HL-60/S4 (cell line): ENCODE results near the gene SLAMF6.
"Not testable (repeated sequence)": the region's sequence is repeated elsewhere in the genome, so short reads cannot be mapped to it uniquely, and the experiment has no call there.

Experiments
- in situ Hi-C: fragments of 300-500 bp; cut with MboI; formaldehyde crosslinking; loops from 2 replicates; pipeline ENCODE4 v1.14.3; 2022; ENCODE audit warnings: low sequenced_read_pairs

The SLAMF6 gene

DNA sequence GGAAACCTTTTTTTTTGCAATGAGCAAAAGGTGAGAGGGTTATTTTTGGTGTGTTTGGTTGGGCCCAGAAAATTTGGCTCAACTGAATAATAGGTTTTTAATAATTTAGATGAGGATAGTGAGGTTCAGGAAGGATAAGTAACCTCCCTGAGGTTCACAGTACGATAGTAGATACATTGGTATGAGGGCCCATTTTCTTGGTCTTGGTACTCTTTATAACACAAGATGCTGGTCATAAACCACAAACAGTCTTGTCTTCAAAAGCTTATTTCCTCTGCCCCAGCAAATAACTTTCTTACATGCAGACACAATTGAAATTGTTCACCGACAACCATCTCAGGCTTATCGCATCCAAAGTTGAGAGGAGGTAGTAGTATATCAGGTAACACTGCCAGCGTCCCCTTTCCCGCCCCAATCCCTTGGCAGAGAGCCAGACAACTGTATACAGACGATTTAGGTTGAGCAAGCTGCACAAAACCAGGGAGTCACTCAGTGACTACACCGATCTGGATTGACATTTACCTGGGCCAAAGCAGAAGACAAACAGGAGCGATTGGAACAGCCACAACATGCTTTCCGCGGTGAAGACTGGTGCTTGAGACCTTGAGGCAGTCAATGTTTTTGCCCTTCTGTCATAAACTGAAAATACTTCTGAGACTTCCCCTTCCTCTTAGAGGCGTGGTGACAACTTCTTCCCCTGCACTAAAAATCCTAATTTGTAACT lies at the start of gene SLAMF6:
SLAMF6 (minus strand) TSS at position 634 of the 724 bp plus-strand sequence; CDS start at position 571, 63 bp downstream.
- in situ Hi-C loops = no loop called here

DNA sequence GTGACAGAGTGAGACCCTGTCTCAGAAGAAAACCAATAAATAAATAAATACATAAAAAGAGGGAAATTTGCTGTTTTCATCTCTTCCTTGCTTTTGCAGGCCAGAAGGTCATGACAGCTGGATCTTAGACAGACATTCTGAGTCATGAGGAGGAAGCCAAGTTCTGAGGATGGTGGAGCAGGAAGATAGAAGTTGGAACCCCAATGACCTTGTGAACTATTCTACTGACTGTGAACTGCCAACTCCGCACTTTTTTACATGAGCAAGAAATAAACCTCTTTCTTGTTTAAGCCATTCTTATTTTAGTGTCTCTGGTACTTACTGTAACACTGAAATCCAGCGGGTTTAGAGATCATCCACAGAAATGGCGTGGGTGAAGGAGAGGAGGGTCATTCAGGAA lies 47.8 kb upstream of the SLAMF6 start:
- in situ Hi-C loops = no loop called here

DNA sequence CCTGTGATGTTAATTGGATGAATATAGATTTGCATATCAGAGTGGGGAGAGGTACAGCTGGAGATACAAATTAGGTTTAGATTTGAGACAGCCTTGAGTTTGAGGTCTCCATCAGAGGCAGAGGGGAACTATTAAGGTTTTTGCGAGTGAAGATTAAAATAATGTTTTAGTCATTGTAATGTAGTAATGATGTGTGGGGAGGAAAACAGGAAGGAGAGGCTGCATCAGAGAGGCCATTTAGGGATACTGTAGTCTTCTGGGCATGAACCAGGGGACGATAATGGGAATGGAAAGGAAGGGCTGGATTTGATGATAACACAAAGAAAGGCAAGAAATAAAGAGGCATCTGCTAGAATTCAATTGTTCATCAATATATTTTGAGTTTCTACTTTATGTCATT lies 46.8 kb upstream of the SLAMF6 start:
- in situ Hi-C loops = no loop called here

DNA sequence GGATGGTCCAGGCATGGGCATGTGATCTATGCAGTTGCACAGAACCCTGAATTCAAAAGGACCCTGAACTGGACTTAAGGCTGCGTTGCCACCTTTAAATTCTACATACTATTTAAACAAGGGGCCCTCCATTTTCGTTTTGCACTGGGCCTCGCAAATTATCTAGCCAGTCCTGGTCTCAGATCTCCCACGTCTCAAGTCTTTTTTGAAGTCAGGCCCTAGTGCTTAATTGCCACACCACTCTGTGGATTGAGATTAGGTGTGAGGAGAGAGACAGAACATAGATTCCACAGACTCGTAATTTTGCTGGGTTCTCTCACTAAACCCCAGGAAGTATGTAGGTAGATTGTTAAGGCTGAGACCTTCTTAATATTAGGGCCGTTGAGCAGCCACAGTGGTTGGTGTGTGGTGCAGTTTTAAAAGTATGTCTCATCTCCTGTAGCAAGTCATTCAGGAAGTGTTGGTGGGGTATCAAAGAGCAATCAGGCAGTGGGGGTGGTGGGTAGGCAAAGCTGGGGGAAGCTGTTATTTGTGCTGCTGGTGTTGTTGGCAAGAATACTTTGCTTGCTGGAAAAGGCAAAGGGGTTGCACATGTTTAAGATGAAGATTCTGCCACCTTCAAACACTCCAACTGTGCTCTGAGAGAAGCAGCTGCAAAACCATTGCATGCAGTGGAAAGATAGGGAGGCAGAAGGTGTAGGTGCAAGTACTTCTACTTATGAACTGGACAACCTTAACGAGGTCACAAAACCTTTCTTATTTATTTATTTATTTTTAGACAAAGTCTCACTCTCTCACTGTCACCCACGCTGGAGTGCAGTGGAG lies 45.0 kb upstream of the SLAMF6 start:
- in situ Hi-C loops = no loop called here

DNA sequence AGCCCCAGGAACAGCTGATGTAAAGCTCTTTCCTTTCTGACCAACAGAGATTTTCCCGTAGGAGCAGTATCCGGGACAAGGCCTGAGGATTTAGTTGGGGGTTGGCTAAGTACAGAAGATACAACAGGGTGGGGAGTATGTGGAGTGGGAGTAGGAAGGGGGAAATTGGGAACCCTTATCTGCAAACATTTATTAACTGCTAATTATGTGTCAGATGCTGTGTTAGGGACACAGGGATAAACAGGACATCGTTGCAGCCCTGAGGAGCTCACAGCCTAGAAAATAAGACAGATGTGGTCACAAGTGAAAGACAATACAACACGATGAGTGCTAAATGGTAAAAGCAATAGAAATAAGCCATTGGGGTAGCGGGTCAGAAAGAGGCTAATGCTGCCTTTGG lies 44.3 kb upstream of the SLAMF6 start:
- in situ Hi-C loops = no loop called here

DNA sequence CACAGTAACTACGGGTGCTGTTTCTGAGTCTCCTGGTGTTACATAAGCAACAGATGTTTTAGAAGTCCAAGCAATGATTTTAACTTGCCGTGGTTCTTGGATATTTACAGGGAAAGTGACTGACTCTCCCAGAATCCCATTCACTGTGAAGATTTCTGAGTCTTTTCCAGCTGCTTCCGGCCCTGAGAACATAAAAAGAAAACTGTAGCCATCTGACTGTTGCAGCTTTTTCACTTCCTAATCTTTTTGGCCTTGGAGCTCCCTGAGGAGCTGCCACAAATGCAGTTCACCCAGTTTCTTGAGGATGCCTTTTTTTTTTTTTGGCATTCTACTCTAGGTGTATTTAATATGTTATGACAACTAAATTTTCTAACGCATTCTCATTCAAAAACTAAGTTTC lies 42.5 kb upstream of the SLAMF6 start:
- in situ Hi-C loops = no loop called here

DNA sequence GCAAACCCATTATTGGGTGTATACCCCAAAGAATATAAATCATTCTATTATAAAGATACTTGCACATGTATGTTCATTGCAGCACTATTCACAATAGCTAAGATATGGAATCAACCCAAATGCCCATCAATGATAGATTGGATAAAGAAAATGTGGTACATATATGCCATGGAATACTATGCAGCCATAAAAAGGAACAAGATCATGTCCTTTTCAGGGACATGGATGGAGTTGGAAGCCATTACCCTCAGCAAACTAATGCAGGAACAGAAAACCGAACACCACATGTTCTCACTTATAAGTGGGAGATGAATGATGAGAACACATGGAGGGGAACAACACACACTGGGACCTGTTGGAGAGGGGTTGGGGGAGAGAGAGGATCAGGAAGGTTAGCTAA lies 40.2 kb upstream of the SLAMF6 start:
- in situ Hi-C loops = not testable (repeated sequence)

DNA sequence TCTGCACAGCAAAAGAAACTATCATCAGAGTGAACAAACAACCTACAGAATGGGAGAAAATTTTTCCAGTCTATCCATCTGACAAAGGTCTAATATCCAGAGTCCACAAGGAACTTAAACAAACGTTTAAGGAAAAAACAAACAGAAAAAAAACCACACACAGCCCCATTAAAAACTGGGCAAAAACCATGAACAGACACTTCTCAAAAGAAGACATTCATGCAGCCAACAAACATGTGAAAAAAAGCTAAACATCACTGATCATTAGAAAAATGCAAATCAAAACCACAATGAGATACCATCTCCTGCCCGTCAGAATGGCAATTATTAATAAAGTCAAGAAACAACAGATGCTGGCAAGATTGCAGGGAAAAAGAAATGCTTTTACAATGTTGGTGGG lies 39.7 kb upstream of the SLAMF6 start:
- in situ Hi-C loops = not testable (repeated sequence)

DNA sequence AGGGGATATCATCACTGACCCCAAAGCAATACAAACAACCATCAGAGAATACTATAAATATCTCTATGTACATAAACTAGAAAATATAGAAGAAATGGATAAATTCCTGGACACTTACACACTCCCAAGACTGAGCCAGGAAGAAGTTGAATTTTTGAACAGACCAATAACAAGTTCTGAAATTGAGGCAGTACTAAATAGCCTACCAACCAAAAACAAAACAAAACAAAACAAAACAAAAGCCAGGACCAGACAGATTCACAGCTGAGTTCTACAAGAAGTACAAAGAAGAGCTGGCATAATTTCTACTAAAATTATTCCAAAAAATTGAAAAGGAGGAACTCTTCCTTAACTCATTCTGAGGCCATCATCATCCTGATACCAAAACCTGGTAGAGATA lies 37.8 kb upstream of the SLAMF6 start:
- in situ Hi-C loops = no loop called here

DNA sequence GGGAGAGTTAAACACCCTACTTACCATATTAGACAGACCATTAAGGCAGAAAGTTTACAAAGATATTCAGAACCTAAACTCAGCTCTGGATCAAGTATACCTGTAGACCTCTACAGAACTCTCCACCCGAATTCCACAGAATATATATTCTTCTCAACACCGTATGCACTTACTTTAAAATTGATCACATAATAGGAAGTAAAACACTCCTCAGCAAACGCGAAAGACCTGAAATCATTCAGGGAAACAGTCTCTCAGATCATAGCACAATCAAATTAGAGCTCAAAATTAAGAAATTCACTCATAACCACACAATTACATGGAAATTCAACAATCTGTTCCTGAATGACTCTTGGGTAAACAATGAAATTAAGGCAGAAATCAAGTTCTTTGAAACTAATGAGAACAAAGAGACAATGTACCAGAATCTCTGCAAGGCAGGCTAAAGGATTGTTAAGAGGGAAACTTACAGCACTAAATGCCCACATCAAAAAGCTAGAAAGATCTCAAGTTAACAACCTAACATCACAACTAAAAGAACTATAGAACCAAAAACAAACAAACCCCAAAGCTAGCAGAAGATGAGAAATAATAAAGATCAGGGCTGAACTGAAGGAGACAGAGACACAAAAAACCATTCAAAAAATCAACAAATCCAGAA lies 37.1 kb upstream of the SLAMF6 start:
- in situ Hi-C loops = no loop called here

DNA sequence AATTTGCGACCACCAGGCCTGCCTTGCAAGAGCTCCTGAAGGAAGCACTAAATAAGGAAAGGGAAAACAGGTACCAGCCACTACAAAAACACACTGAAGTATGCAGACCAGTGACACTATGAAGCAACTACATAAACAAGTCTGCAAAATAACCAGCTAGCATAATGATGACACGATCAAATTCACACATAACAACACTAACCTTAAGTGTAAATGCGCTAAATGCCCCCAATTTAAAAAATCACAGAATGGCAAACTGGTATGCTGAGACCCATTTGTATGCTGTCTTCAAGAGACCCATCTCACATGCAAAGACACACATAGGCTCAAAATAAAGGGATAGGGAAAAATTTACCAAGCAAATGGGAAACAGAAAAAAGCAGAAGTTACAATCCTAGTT lies 36.4 kb upstream of the SLAMF6 start:
- in situ Hi-C loops = not testable (repeated sequence)

DNA sequence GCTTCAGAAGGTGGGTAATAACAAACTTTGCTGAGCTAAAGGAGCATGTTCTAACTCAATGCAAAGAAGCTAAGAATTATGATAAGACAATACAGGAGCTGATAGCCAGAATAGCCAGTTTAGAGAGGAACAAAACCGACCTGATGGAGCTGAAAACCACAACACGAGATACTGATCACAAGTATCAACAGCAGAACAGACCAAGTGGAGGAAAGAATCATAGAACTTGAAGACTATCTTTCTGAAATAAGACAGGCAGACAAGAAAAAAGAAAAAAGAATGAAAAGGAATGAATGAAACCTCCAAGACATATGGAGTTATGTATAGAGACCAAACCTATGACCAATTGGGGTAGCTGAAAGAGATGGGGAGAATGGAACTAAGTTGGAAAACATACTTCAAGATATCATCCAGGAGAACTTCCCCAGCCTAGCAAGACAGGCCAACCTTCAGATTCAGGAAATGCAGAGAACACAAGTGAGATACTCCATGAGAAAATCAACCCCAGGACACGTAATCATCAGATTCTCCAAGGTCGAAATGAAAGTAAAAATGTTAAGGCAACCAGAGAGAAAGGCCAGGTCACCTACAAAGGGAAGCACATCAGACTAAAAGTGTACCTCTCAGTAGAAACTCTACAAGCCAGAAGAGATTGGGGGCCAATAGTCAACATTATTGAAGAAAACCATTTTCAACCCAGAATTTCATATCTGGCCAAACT lies 35.8 kb upstream of the SLAMF6 start:
- in situ Hi-C loops = no loop called here

DNA sequence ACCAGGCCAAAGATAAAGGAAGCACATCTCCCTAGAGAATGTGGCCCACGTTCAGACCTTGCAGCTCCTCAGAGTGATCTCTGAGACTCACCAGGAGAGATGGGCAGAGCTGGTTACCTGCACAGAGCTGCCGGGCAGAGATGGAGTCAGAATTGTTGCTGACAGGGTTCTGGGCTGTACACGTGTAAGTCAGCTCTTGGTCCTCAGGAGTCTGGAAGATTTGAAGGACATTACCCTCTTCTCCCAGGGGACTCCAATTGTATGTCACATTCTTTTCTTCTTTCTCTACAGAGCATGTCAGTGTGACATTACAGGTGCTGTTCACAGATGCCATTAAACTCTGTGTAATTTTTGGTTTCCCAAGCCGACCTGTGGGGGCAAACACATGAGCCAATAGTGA lies 30.7 kb upstream of the SLAMF6 start:
- in situ Hi-C loops = no loop called here

DNA sequence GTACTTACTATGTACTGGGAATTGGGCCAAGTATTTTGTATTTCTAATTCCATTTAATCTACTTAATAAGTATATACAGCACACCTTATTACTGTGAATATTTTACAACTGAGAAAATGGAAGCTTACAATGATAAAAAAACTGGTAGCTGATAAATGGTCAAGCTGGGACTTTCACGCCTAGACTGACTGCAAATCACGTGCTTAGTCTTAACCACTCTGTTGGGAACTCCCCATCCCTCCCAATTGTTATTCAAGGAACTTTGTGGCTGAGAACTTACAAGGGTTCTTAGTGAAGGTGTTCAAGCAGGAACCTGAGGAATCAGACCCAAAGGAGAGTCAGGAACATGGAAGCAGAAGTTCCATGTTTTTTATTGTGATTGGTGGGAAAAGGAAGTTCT lies 29.4 kb upstream of the SLAMF6 start:
- in situ Hi-C loops = no loop called here

DNA sequence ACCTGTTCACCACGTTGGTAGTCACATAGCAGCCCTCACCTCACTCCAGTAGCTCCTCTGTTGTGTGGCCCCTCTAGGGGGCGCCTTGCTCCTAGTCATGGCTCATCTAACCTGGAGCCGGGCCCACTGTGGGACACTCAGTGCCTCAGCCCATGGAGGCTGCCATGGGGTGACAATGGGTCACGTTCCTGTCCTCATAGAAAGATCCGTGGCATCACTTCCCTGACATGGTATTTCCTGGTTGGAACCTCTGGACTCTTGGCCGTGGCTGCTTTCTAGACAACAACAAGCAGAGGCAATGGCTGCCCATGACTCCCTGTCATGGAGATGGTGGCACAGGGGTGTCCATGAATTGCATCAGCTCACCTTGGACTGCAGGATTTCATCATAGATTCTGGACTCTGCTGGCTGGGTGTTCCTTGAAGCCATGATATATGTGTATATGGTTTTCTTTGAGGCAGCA lies 27.5 kb upstream of the SLAMF6 start:
- in situ Hi-C loops = no loop called here

DNA sequence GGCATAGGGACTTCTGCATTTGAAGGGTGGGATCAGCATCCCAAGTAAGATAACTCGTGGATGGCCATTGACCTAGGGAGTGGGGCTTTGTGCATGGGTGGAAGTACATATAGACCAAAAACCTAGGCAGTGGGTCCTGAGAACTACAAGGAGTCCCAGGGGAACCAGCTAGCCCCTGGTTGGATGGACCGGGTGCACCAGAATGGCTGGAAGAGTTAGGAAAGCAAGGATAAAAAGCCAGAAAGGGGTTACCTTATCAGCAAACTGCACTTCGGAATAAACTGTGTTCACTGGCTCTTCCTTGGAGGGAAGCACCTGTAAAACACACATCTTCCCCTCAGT lies 26.6 kb upstream of the SLAMF6 start:
- in situ Hi-C loops = loop anchor here (5.0 to 10.0 kb wide), 2 partner anchors 58 to 125 kb away; no protein-coding TSS in a partner anchor

DNA sequence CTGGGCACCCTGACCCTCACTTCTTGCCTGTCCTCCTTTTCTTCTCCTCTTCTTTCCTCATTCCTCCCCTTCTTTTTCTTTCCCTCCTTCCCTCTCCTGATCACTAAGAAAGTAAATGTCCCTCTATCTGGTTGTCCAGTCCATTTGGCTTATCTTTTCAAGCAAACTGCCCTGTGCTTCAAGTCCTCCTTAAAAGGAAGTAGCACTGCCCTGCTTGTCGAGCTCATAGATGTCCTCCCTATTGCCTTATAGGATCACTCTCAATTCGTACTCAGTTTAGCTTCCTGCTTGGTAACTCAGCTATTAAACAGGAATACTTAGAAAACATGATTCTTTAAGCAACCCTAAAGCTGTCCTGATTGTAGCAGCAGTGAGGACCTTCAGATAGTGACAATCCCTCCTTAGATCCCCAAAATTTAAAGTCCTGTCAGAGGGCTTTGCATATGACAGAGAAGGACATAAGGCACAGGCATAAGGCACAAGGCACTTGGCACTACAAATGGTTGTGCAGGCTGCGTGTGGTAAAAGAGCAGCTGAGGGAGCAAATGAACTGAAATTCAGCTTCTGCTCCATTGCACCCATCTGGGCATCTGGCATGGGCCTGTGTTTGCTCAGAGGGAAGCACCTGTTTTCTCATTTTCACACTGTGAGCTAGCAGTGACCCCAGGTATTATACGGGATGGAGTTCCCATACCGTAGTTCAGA lies 26.1 kb upstream of the SLAMF6 start:
- in situ Hi-C loops = loop anchor here (5.0 to 10.0 kb wide), 2 partner anchors 58 to 124 kb away; no protein-coding TSS in a partner anchor

DNA sequence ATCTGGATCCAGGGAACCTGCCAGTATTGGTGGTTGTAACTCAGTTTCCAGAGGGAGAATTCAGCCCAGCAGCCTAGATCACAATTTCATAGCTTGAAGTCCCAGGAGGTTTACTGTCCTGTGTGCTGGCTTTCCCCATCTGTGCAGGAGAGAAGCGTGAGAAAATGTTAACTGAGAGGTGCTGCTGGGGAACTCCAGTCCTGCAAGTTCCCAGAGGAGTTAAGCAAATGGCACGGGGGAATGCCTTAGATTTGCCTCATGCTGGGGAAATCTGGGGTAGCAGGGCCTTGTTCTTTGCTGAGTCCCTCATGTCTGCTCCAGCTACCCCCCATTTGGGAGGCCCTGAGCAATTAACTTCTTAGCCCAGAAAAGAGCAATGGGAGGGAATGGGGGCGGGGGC lies 25.1 kb upstream of the SLAMF6 start:
- in situ Hi-C loops = loop anchor here (5.0 to 10.0 kb wide), 2 partner anchors 59 to 123 kb away; no protein-coding TSS in a partner anchor

DNA sequence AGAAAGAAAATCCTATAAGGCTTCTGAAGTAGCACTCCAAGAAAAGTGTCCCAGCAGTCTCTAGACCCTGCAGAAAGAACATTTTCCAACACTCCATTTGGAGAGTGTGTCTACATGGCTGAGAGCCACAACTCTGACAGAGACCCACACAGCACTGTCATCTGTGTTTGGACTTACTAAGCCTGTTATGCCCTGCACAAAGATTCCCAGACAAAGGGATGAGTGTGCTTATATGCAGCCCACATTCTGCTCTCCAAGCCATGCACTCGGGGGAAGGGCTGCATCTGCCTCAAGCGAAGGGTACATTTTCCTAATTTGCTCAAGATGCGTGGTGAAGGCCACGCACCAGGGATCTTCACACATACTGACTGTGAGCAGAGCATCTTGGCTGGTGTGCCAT lies 24.4 kb upstream of the SLAMF6 start:
- in situ Hi-C loops = loop anchor here (5.0 to 10.0 kb wide), 2 partner anchors 60 to 123 kb away; no protein-coding TSS in a partner anchor

DNA sequence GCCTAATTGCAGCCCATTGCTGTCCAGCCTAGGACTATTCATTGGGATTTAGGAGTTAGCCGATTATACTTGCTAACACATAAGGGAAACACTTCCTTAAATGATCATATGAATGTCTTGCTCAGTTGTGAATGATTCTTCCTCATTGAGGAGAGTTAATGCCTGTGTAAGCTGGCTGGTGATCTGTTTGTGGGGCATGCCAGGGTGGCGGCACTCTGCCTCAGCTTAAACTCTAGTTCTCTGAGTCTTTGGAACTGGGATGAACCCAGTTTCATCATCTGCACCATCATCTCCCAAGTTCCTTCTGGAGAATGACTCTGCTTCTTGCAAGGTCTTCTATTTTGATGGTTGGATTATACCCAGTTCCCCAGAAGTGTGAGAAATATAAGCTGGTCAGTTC lies 23.9 kb upstream of the SLAMF6 start:
- in situ Hi-C loops = loop anchor here (5.0 to 10.0 kb wide), 2 partner anchors 60 to 122 kb away; no protein-coding TSS in a partner anchor
